GM13976 (cell line): ENCODE measurements around the gene MCTP1.

ENCODE experiments used
- DNase-seq: peaks from one replicate; pipeline ENCODE4 v3.0.0; 2012; ENCODE audit warnings: low spot score
- CTCF ChIP-seq: IDR thresholded peaks from 2 replicates; pipeline ENCODE4 v1.5.1; 2012; ENCODE audit warnings: borderline replicate concordance, mild to moderate bottlenecking; ENCODE audit not compliant: insufficient read depth; ENCODE audit errors: extremely low read depth, missing control alignments, control extremely low read depth
- in situ Hi-C: fragments of 300-500 bp; cut with MboI; formaldehyde crosslinking; loops from one replicate; pipeline ENCODE4 v1.12.0; 2022; ENCODE audit warnings: low sequenced_read_pairs, mixed read lengths, inconsistent platforms; ENCODE audit not compliant: unreplicated experiment

MCTP1 gene

GRCh38 chr5:95070866-95071265 is 214.0 kb downstream of the MCTP1 start:
- in situ Hi-C loops: no loop called here
- DNase-seq: no peak
- no peak for TF ChIP-seq CTCF

- no peak for TF ChIP-seq CTCF
- in situ Hi-C loops: no loop called here
- DNase-seq: no peak
Observed at GRCh38 chr5:95070453-95070852, 214.4 kb downstream of the MCTP1 start.

GRCh38 chr5:95069948-95070347 is 214.9 kb downstream of the MCTP1 start:
- in situ Hi-C loops: no loop called here
- DNase-seq: no peak
- no peak for TF ChIP-seq CTCF

- no peak for TF ChIP-seq CTCF
Observed at GRCh38 chr5:95069021-95069420, 215.9 kb downstream of the MCTP1 start.

GRCh38 chr5:95068289-95068910 is 216.5 kb downstream of the MCTP1 start:
- DNase-seq: no peak
- in situ Hi-C loops: no loop called here
- TF ChIP-seq CTCF: no peak

More at GRCh38 chr5:95069021-95069420, 215.9 kb downstream of the MCTP1 start:
- DNase-seq: no peak
- in situ Hi-C loops: no loop called here

- in situ Hi-C loops: no loop called here
- TF ChIP-seq CTCF: no peak
- no peak for DNase-seq
Observed at GRCh38 chr5:95066048-95066447, 218.8 kb downstream of the MCTP1 start.
